Measurements from ENCODE around the gene IRAK2.

- TF ChIP-seq POLR2AphosphoS5 (IDR thresholded peaks at IDR 0.05; ENCODE audit: insufficient read depth in 1 of 2, low read depth in 1 of 2) (no peak), POLR2A (IDR thresholded peaks at IDR 0.05) (no peak), CTCF (IDR thresholded peaks at IDR 0.05) (no peak)
These were observed 83.0 kb downstream of the IRAK2 start for GRCh38 chr3:10247679-10248183.
